Measurements from ENCODE around the gene PPCDC. TPM values are rescaled to one million over a fixed set of nuclear protein-coding genes. Genes with fewer than 3 reads are reported as not detected.

PPCDC gene
- polyA plus RNA-seq, 1 experiment = 5.5 TPM

GRCh38 chr15:75027551-75027950 lies 4.2 kb downstream of the PPCDC start:
- no peaks in the 10 kb centered on the region for H3K9me3 ChIP-seq (ENCODE audit: control insufficient read depth, insufficient read depth, low read length)
- no peak for TF ChIP-seq CTCF (IDR thresholded peaks at IDR 0.05; ENCODE audit: low read depth, low read length)
- CTCF ChIA-PET = interaction anchor here (1.1 to 1.3 kb wide), 3 partner anchors 174 to 178 kb away, joined by 3 to 10 read pairs (median 4); partner anchors contain the start of gene C15orf39

GRCh38 chr15:75028991-75029377 lies 5.6 kb downstream of the PPCDC start:
- H3K4me3 ChIP-seq (ENCODE audit: low read depth, low read length) = no peak overlapping the region
- TF ChIP-seq CTCF (IDR thresholded peaks at IDR 0.05; ENCODE audit: low read depth, low read length) = no peak
- no peaks in the 10 kb centered on the region for H3K9me3 ChIP-seq (ENCODE audit: control insufficient read depth, insufficient read depth, low read length)
- DNase-seq (ENCODE audit: low read depth, low spot score) = no peak
- H3K27ac ChIP-seq (ENCODE audit: low read depth, low read length) = peak overlapping the region; percentile 52
- no peaks in the 10 kb centered on the region for H3K27me3 ChIP-seq (ENCODE audit: control insufficient read depth, insufficient read depth, low read length)
- ChIA-PET POLR2A (interaction anchor here (0.6 to 1.7 kb wide), 4 partner anchors 15 to 422 kb away, joined by 3 to 10 read pairs (median 6); partner anchors contain the start of genes C15orf39 and SIN3A), CTCF (interaction anchor here (0.9 to 4.2 kb wide), 10 partner anchors 9 to 179 kb away, joined by 3 to 63 read pairs (median 10); partner anchors contain the start of gene C15orf39)

More at GRCh38 chr15:75027551-75027950, 4.2 kb downstream of the PPCDC start:
- no peak overlapping the region for H3K4me3 ChIP-seq (ENCODE audit: low read depth, low read length)
- no peak for DNase-seq (ENCODE audit: low read depth, low spot score)
- no peak overlapping the region for H3K27ac ChIP-seq (ENCODE audit: low read depth, low read length)
- H3K27me3 ChIP-seq (ENCODE audit: control insufficient read depth, insufficient read depth, low read length) = no peaks in the 10 kb centered on the region
- POLR2A ChIA-PET = no interaction called here

- Histone ChIP-seq H3K4me3 (ENCODE audit: low read depth, low read length) (peak overlapping the region; percentile 41), H3K27me3 (ENCODE audit: control insufficient read depth, insufficient read depth, low read length) (no peaks in the 10 kb centered on the region), H3K9me3 (ENCODE audit: control insufficient read depth, insufficient read depth, low read length) (no peaks in the 10 kb centered on the region), H3K27ac (ENCODE audit: low read depth, low read length) (peak overlapping the region; percentile 52)
- TF ChIP-seq CTCF (IDR thresholded peaks at IDR 0.05; ENCODE audit: low read depth, low read length) = peak; percentile 89
- CTCF ChIA-PET = interaction anchor here (0.6 to 4.2 kb wide), 13 partner anchors 9 to 270 kb away, joined by 3 to 63 read pairs (median 6); partner anchors contain the start of gene C15orf39
- peak; percentile 63 for DNase-seq (ENCODE audit: low read depth, low spot score)
- POLR2A ChIA-PET = interaction anchor here (0.6 to 1.7 kb wide), 5 partner anchors 14 to 422 kb away, joined by 3 to 10 read pairs (median 6); partner anchors contain the start of genes C15orf39 and SIN3A
Measured at GRCh38 chr15:75029378-75030022, 6.1 kb downstream of the PPCDC start.

GRCh38 chr15:75030023-75030413 lies 6.6 kb downstream of the PPCDC start:
- no peak for TF ChIP-seq CTCF (IDR thresholded peaks at IDR 0.05; ENCODE audit: low read depth, low read length)
- ChIA-PET POLR2A (interaction anchor here (0.7 to 1.7 kb wide), 4 partner anchors 14 to 178 kb away, joined by 3 to 10 read pairs (median 4); partner anchors contain the start of gene C15orf39), CTCF (interaction anchor here (0.6 to 4.2 kb wide), 12 partner anchors 8 to 269 kb away, joined by 3 to 63 read pairs (median 7); partner anchors contain the start of gene C15orf39)
- DNase-seq (ENCODE audit: low read depth, low spot score) = no peak
- Histone ChIP-seq H3K9me3 (ENCODE audit: control insufficient read depth, insufficient read depth, low read length) (no peaks in the 10 kb centered on the region), H3K27me3 (ENCODE audit: control insufficient read depth, insufficient read depth, low read length) (no peaks in the 10 kb centered on the region), H3K4me3 (ENCODE audit: low read depth, low read length) (no peak overlapping the region), H3K27ac (ENCODE audit: low read depth, low read length) (no peak overlapping the region)

GRCh38 chr15:75030424-75030823 lies 7.0 kb downstream of the PPCDC start:
- POLR2A ChIA-PET = interaction anchor here (1.7 kb wide), 1 partner anchor 13 kb away, joined by 10 read pairs; no protein-coding TSS in a partner anchor
- Histone ChIP-seq H3K27me3 (ENCODE audit: control insufficient read depth, insufficient read depth, low read length) (no peaks in the 10 kb centered on the region), H3K9me3 (ENCODE audit: control insufficient read depth, insufficient read depth, low read length) (no peaks in the 10 kb centered on the region), H3K4me3 (ENCODE audit: low read depth, low read length) (no peak overlapping the region), H3K27ac (ENCODE audit: low read depth, low read length) (no peak overlapping the region)
- no peak for DNase-seq (ENCODE audit: low read depth, low spot score)
- TF ChIP-seq CTCF (IDR thresholded peaks at IDR 0.05; ENCODE audit: low read depth, low read length) = no peak
- CTCF ChIA-PET = interaction anchor here (0.5 to 4.2 kb wide), 5 partner anchors 13 to 178 kb away, joined by 3 to 63 read pairs (median 20); partner anchors contain the start of gene C15orf39

Data from AG04450 (cell line).